ENCODE measurements around the gene PODN. TPM values are rescaled to one million over a fixed set of nuclear protein-coding genes. Genes with fewer than 3 reads are reported as not detected.

PODN gene
- total and polyA plus RNA-seq, 2 of the 4 experiments (the other 2 are of a cell fraction) = 0.54 to 6.2 TPM

GRCh38 chr1:53080769-53081168 is 18.8 kb downstream of the PODN start:
- no peak overlapping the region for H4K8ac ChIP-seq (ENCODE audit: low read depth in 2 of 2, low read length in 2 of 2)
- no peak for ATAC-seq (ENCODE audit: low read depth)
- H3K9me1 ChIP-seq (ENCODE audit: insufficient read depth, low read length) = no peaks in the 10 kb centered on the region; the same call in 1 of the 2 replicates
- H2AFZ ChIP-seq (replicated peaks; ENCODE audit: low read length, poor library complexity) = no peak overlapping the region
- H2BK15ac ChIP-seq (ENCODE audit: low read depth, low read length) = no peak overlapping the region
- WGBS, 2 experiments (ENCODE audit: extremely low coverage in 2 of 2, insufficient read length in 1 of 2) = 88% methylated on average over 10 of the region's 15 CpGs; no CpG with 5 or more reads in 1 of the 2 experiments
- no peaks in the 10 kb centered on the region for H3K9me3 ChIP-seq (ENCODE audit: control insufficient read depth, insufficient read depth, low read length)
- H2BK5ac ChIP-seq (ENCODE audit: low read depth, low read length, poor library complexity, severe bottlenecking) = no peak overlapping the region
- no peak overlapping the region for H2BK20ac ChIP-seq (ENCODE audit: low read depth, low read length)
- H3K23ac ChIP-seq (ENCODE audit: low read depth, low read length) = no peak overlapping the region
- in situ Hi-C loops (cut with MboI; ENCODE audit: low sequenced_read_pairs) (no loop called here), intact Hi-C loops (cut with micrococcal nuclease) (no loop called here), dilution Hi-C loops (cut with HindIII; ENCODE audit: low sequenced_read_pairs, unreplicated experiment) (no loop called here)
- H3K14ac ChIP-seq (replicated peaks; ENCODE audit: low read depth, low read length) = no peak overlapping the region
- H4K20me1 ChIP-seq (ENCODE audit: insufficient read depth, low read length) = no peaks in the 10 kb centered on the region
- no TSS peak for BruUV-seq (replicated peaks)
- H4K5ac ChIP-seq (ENCODE audit: low read depth, low read length) = no peak overlapping the region
- H3K4me3 ChIP-seq (ENCODE audit: insufficient read depth, low read depth, low read length) = no peak overlapping the region
- no peak overlapping the region for H3K18ac ChIP-seq (ENCODE audit: low read depth, low read length)
- H3K9ac ChIP-seq (ENCODE audit: low read depth, low read length) = no peak overlapping the region
- no peak overlapping the region for H3K27ac ChIP-seq (ENCODE audit: insufficient read depth, low read length)
- no peak overlapping the region for H3K4ac ChIP-seq (ENCODE audit: low read depth, low read length)
- POLR2A ChIA-PET (ENCODE audit: unreplicated experiment) = no interaction called here
- TF ChIP-seq RAD21 (IDR thresholded peaks at IDR 0.05; ENCODE audit: low read length) (no peak), MAFK (IDR thresholded peaks at IDR 0.05; ENCODE audit: low read depth, low read length) (no peak), RFX5 (IDR thresholded peaks at IDR 0.05; ENCODE audit: low read depth, low read length) (no peak), MXI1 (IDR thresholded peaks at IDR 0.05; ENCODE audit: borderline replicate concordance, low read depth, low read length) (no peak), POLR2A (IDR thresholded peaks at IDR 0.05; ENCODE audit: low read depth, low read length) (no peak), ELK1 (IDR thresholded peaks at IDR 0.05; ENCODE audit: borderline replicate concordance, low read depth, low read length) (no peak), BHLHE40 (IDR thresholded peaks at IDR 0.05; ENCODE audit: low read depth, low read length) (no peak), NFE2L2 (IDR thresholded peaks at IDR 0.05; ENCODE audit: low read depth, low read length) (no peak), FOS (IDR thresholded peaks at IDR 0.05; ENCODE audit: low read depth, low read length) (no peak), RCOR1 (IDR thresholded peaks at IDR 0.05; ENCODE audit: insufficient replicate concordance, low read length) (no peak), MAZ (IDR thresholded peaks at IDR 0.05; ENCODE audit: borderline replicate concordance, low read depth, low read length) (no peak), CEBPB (IDR thresholded peaks at IDR 0.05; ENCODE audit: low read depth, low read length) (no peak), SMC3 (IDR thresholded peaks at IDR 0.05; ENCODE audit: low read depth, low read length) (no peak), CHD1 (IDR thresholded peaks at IDR 0.05; ENCODE audit: low read depth, low read length) (no peak)
- TF ChIP-seq, protein P1, sequence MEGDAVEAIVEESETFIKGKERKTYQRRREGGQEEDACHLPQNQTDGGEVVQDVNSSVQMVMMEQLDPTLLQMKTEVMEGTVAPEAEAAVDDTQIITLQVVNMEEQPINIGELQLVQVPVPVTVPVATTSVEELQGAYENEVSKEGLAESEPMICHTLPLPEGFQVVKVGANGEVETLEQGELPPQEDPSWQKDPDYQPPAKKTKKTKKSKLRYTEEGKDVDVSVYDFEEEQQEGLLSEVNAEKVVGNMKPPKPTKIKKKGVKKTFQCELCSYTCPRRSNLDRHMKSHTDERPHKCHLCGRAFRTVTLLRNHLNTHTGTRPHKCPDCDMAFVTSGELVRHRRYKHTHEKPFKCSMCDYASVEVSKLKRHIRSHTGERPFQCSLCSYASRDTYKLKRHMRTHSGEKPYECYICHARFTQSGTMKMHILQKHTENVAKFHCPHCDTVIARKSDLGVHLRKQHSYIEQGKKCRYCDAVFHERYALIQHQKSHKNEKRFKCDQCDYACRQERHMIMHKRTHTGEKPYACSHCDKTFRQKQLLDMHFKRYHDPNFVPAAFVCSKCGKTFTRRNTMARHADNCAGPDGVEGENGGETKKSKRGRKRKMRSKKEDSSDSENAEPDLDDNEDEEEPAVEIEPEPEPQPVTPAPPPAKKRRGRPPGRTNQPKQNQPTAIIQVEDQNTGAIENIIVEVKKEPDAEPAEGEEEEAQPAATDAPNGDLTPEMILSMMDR (conservative IDR thresholded peaks at IDR 0.05; ENCODE audit: low read depth, low read length) = no peak
- TF ChIP-seq, protein P2, sequence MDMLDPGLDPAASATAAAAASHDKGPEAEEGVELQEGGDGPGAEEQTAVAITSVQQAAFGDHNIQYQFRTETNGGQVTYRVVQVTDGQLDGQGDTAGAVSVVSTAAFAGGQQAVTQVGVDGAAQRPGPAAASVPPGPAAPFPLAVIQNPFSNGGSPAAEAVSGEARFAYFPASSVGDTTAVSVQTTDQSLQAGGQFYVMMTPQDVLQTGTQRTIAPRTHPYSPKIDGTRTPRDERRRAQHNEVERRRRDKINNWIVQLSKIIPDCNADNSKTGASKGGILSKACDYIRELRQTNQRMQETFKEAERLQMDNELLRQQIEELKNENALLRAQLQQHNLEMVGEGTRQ (IDR thresholded peaks at IDR 0.05; ENCODE audit: low read depth, low read length) = no peak
- no peak overlapping the region for H2AK5ac ChIP-seq (ENCODE audit: low read depth, low read length)
- no peak overlapping the region for H3K56ac ChIP-seq (ENCODE audit: extremely low read depth, insufficient read depth, low read length)
- no peaks in the 10 kb centered on the region for H3K27me3 ChIP-seq (ENCODE audit: control insufficient read depth, insufficient read depth, low read length)
- H2BK120ac ChIP-seq (ENCODE audit: low read depth, low read length) = no peak overlapping the region
- CTCF ChIA-PET = no interaction called here
- no peaks in the 10 kb centered on the region for H3K79me1 ChIP-seq (ENCODE audit: low read depth in 1 of 2, low read length in 2 of 2)
- peaks cover 35% of the 10 kb centered on the region for H3K36me3 ChIP-seq (ENCODE audit: control insufficient read depth, insufficient read depth, low read length)
- H3K4me1 ChIP-seq (ENCODE audit: control insufficient read depth, insufficient read depth, low read length) = no peaks in the 10 kb centered on the region; the same call in 1 of the 2 replicates
- no peak overlapping the region for H2AK9ac ChIP-seq (replicated peaks; ENCODE audit: low read depth, low read length, poor library complexity)
- DNase-seq = no peak
- no peak overlapping the region for H4K91ac ChIP-seq (ENCODE audit: insufficient read depth, low read depth, low read length)
- no peak overlapping the region for H3K4me2 ChIP-seq (ENCODE audit: low read depth, low read length)
